GM12892 (cell line): ENCODE measurements around the gene CACHD1.

Source experiments
- POLR2A ChIP-seq: IDR thresholded peaks from 2 replicates; pipeline ENCODE4 v1.6.1; 2011; ENCODE audit warnings: low read depth, low read length, control low read depth
- TAF1 ChIP-seq: IDR thresholded peaks from 2 replicates; pipeline ENCODE4 v1.6.1; 2011; ENCODE audit warnings: low read depth, mild to moderate bottlenecking, control low read depth, low read length, borderline replicate concordance

DNA sequence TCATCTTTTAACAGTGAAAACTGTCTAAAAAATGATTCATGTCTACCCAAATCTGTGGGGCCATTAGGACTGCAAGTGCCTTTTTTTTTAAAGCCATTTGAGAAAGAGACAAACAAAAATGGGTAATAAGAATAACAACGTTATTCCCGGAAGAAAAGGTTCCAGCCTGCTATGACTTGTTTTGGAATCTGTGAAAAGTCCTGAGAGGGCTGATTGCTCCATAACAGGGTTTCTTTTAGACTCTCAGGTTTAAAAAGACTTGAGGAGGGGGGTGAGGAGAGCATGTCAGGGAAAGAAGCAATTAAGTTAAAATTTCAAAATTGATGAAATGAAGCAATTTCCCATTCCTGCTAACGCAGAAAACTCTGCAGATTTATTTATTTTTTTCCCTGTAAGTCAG lies 56.4 kb downstream of the CACHD1 start:
- TF ChIP-seq POLR2A (no peak), TAF1 (no peak)
